Skeletal muscle satellite cell (primary cell): Measurements from ENCODE around the gene FBXO33.

ENCODE experiments used
- H3K27me3 ChIP-seq: 2 replicates; pipeline ENCODE4 v1.7.0; 2013; ENCODE audit warnings: low read length; ENCODE audit not compliant: control insufficient read depth, insufficient read depth
- H3K36me3 ChIP-seq: 2 replicates; pipeline ENCODE4 v1.7.0; 2013; ENCODE audit warnings: mild to moderate bottlenecking, control low read depth, low read length; ENCODE audit not compliant: insufficient read depth
- H3K4me1 ChIP-seq: 2 replicates; pipeline ENCODE4 v1.7.0; 2013; ENCODE audit warnings: low read length; ENCODE audit not compliant: control insufficient read depth, insufficient read depth
- H3K4me2 ChIP-seq: 2 replicates; pipeline ENCODE4 v1.7.0; 2013; ENCODE audit warnings: mild to moderate bottlenecking, low read length
- H3K4me3 ChIP-seq: 2 replicates; pipeline ENCODE4 v1.7.0; 2013; ENCODE audit warnings: low read length
- H3K9ac ChIP-seq: 2 replicates; pipeline ENCODE4 v1.7.0; 2013; ENCODE audit warnings: mild to moderate bottlenecking, low read depth, low read length, moderate library complexity
- H3K9me3 ChIP-seq: replicated peaks from 2 replicates; pipeline ENCODE4 v1.7.0; 2013; ENCODE audit warnings: mild to moderate bottlenecking, control low read depth, low read length

Gene FBXO33

DNA sequence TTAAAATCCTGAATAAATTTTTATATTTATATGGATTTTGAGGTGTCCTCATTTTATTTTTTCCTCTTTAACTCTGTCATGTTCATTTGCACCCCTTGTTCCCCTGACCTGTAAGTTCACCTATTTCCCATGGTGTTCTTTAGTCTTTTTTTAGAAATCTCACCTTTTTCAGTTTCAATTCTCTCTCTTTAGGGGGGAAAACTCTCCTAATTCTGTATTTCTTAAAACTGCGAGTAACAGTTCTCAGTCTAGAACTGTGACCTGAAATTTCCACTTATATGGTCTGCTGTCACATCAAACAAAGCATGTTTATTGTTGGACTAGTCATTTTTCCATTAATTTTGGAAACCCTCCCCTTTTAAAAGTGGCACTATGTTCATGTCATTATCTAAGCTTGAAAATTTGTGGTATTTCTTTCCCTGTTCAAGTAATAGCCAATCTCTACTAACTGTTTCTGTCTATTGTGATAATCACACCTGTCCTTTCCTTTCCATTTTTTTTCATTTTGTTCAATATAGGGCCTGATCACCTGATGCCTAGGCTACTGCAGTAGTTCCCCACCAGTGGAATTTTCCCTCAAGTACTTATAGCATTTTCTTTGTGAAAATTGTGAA is 14.0 kb upstream of the FBXO33 start:
- peaks cover 6% of the 10 kb centered on the region for H3K4me1 ChIP-seq
- no peak overlapping the region for H3K4me2 ChIP-seq
- no peak overlapping the region for H3K9ac ChIP-seq
- no peaks in the 10 kb centered on the region for H3K27me3 ChIP-seq
- H3K36me3 ChIP-seq = no peaks in the 10 kb centered on the region
- no peaks in the 10 kb centered on the region for H3K9me3 ChIP-seq
- H3K4me3 ChIP-seq = no peak overlapping the region

- no peaks in the 10 kb centered on the region for H3K9me3 ChIP-seq
- peak overlapping the region; percentile 66 for H3K4me2 ChIP-seq
- H3K4me3 ChIP-seq = no peak overlapping the region
- H3K4me1 ChIP-seq = peaks cover 6% of the 10 kb centered on the region
- no peaks in the 10 kb centered on the region for H3K27me3 ChIP-seq
- peak overlapping the region; percentile 16 for H3K9ac ChIP-seq
- no peaks in the 10 kb centered on the region for H3K36me3 ChIP-seq
Measured at GRCh38 chr14:39442293-39442692, 10.1 kb upstream of the FBXO33 start.

DNA sequence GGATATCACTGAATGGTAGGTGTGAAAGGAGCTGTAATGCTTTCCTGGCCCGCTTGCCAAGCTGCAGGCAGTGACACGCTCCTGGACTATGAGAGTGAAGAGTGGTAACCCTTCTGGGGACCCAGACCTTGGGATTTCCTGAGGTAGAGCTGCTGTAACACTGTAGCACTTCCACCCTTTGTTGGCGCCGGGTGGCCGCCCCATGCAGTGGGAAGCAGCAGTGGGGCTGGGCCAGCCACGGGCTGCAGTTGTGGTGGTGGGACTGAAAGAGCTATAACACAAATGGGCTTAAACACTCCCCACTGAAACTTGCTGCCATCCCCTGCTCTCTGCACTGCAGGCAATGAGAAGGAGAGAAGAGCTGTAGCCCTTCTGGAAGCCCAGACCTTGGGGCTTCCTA is 9.6 kb upstream of the FBXO33 start:
- H3K27me3 ChIP-seq = no peaks in the 10 kb centered on the region
- no peaks in the 10 kb centered on the region for H3K9me3 ChIP-seq
- H3K4me1 ChIP-seq = peaks cover 6% of the 10 kb centered on the region
- H3K9ac ChIP-seq = no peak overlapping the region
- no peaks in the 10 kb centered on the region for H3K36me3 ChIP-seq
- H3K4me3 ChIP-seq = no peak overlapping the region
- H3K4me2 ChIP-seq = peak overlapping the region; percentile 66

DNA sequence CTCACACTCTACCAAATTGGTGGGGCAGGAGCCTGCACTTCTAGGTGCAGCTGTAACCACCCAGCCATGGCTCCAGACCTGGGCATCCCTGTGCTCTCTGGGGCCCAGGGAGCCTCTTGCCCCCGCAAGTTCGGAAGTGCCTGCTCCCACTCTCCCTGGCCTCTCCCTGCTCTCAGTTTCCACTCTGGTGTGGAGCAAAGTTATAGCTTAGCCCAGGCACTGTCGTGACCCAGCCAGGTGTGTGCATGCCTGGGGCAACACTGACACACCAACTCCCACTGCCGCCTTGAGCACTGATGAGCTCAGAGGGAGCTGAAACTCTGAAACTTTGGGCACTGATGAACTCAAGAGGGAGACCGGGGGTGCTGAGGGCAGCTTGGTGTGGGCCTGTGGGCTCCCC is 8.7 kb upstream of the FBXO33 start:
- Histone ChIP-seq H3K4me3 (no peak overlapping the region), H3K9me3 (no peaks in the 10 kb centered on the region), H3K4me1 (peaks cover 6% of the 10 kb centered on the region), H3K27me3 (no peaks in the 10 kb centered on the region), H3K36me3 (no peaks in the 10 kb centered on the region), H3K9ac (no peak overlapping the region), H3K4me2 (no peak overlapping the region)

GRCh38 chr14:39435241-39435640 is 3.0 kb upstream of the FBXO33 start:
- Histone ChIP-seq H3K9ac (no peak overlapping the region), H3K4me2 (no peak overlapping the region), H3K36me3 (no peaks in the 10 kb centered on the region), H3K4me3 (no peak overlapping the region), H3K27me3 (no peaks in the 10 kb centered on the region), H3K9me3 (no peaks in the 10 kb centered on the region), H3K4me1 (peaks cover 9% of the 10 kb centered on the region)

DNA sequence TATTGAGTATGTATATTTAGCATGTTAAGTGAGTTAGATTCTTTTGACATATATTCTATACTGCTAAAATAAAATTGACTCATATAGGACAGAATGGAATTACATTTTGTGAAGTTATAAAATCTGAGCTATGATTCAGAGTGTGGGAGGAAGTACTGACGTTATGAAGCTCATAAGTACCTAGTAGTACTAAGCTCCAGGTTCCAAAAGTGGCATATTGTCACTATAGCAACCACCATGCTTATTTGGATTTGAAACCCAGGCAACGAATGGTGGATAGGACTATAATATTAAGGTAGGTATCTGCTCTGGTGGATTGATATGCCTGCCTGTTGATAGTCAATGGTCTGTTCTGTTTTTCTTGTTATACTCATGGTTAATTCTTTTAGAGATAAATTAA is 2.2 kb upstream of the FBXO33 start:
- Histone ChIP-seq H3K4me2 (no peak overlapping the region), H3K4me3 (no peak overlapping the region), H3K9me3 (no peaks in the 10 kb centered on the region), H3K27me3 (no peaks in the 10 kb centered on the region), H3K36me3 (no peaks in the 10 kb centered on the region), H3K9ac (no peak overlapping the region), H3K4me1 (peaks cover 18% of the 10 kb centered on the region)

DNA sequence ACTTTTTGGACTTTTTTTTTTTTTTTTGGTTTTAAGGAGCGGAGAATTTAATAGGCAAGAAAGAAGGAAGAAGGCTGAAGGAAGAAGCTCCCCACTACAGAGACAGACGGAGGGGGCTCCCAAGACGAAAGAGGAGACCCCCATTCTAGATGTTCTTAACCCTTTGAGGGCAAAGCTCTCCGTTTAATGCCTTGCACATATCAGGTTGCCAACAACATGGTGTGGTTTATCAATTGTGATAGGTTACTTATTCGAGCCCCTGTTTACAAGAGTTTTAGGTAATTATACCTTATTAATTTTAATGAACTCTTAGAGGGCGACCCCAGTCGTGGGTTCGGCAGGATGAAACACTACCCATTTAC is 1.2 kb upstream of the FBXO33 start:
- peak overlapping the region; percentile 85 for H3K9ac ChIP-seq
- peak overlapping the region; percentile 93 for H3K4me3 ChIP-seq
- H3K4me1 ChIP-seq = peaks cover 19% of the 10 kb centered on the region
- no peaks in the 10 kb centered on the region for H3K36me3 ChIP-seq
- peak overlapping the region; percentile 96 for H3K4me2 ChIP-seq
- H3K27me3 ChIP-seq = no peaks in the 10 kb centered on the region
- no peaks in the 10 kb centered on the region for H3K9me3 ChIP-seq

GRCh38 chr14:39432619-39433451 is 602 bp upstream of the FBXO33 start:
- Histone ChIP-seq H3K36me3 (no peaks in the 10 kb centered on the region), H3K27me3 (no peaks in the 10 kb centered on the region), H3K9me3 (no peaks in the 10 kb centered on the region), H3K4me1 (peaks cover 19% of the 10 kb centered on the region), H3K4me3 (peak overlapping the region; percentile 93), H3K4me2 (peak overlapping the region; percentile 96), H3K9ac (peak overlapping the region; percentile 85)

- H3K4me3 ChIP-seq = peak overlapping the region; percentile 98
- no peaks in the 10 kb centered on the region for H3K27me3 ChIP-seq
- H3K4me1 ChIP-seq = peaks cover 19% of the 10 kb centered on the region
Measured at GRCh38 chr14:39431416-39432178, 636 bp downstream of the FBXO33 start.

DNA sequence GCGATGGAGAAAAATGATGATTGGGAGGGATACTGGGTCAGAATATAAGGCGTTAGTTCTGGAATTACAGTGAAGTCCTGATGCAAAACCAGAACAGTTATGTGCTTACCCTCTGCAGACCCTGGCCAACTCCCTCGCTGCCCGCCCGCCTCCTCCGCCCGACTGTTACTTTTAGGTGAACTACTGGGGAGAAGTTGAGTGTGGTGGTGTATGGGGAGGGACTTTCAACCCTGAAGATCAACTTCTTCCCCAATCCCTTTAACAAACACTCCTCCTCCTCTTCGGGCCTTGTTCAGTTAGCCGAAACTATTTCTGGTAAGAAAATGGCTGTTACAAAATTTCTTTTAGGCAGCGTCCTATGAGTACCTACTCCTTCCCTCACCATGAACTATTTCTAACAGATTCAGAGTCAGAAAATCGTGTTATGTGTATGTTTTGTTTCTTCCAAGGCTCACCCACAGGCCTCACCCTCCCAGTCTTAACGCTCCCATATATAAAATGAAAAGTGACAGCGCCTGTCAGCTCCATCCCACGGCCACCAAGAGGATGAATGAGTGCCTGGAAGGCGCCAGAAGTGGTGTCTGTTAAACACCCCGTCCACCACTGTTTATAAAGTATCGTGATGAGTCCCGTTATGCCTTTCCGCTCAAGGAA is 1.3 kb downstream of the FBXO33 start:
- Histone ChIP-seq H3K9ac (peak overlapping the region; percentile 100), H3K4me3 (peak overlapping the region; percentile 98), H3K9me3 (no peaks in the 10 kb centered on the region), H3K4me1 (peaks cover 25% of the 10 kb centered on the region), H3K27me3 (no peaks in the 10 kb centered on the region), H3K36me3 (no peaks in the 10 kb centered on the region), H3K4me2 (peak overlapping the region; percentile 96)

More at GRCh38 chr14:39431416-39432178, 636 bp downstream of the FBXO33 start:
- H3K9ac ChIP-seq = peak overlapping the region; percentile 100
- H3K4me2 ChIP-seq = peak overlapping the region; percentile 96
- no peaks in the 10 kb centered on the region for H3K36me3 ChIP-seq
- no peaks in the 10 kb centered on the region for H3K9me3 ChIP-seq

DNA sequence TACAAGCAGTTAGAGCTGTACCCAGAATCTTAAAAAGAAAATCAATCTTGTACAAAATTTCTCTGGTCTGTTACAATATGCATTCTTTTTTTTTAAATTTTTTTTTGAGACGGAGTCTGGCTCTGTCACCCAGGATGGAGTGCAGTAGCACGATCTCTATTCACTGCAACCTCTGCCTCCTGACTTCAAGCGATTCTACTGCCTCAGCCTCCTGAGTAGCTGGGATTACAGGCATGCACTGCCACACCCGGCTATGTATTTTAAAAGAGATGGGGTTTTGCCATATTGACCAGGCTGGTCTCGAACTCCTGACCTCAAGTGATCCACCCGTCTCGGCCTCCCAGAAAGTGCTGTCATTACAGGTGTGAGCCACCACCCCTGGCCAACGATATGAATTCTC is 4.1 kb downstream of the FBXO33 start:
- Histone ChIP-seq H3K27me3 (no peaks in the 10 kb centered on the region), H3K4me2 (no peak overlapping the region), H3K36me3 (no peaks in the 10 kb centered on the region), H3K9ac (no peak overlapping the region), H3K4me3 (no peak overlapping the region), H3K9me3 (no peaks in the 10 kb centered on the region), H3K4me1 (peaks cover 27% of the 10 kb centered on the region)
